ENCODE data around the gene CA9.

- TF ChIP-seq POLR2A (IDR thresholded peaks at IDR 0.05; ENCODE audit: borderline replicate concordance, extremely low read depth, insufficient read depth, insufficient read length) (no peak), POLR2AphosphoS5 (IDR thresholded peaks at IDR 0.05; ENCODE audit: low read depth, low read length) (no peak), CTCF (IDR thresholded peaks at IDR 0.05 in 2 of 3, conservative IDR thresholded peaks at IDR 0.05 in 1 of 3; ENCODE audit: borderline replicate concordance in 1 of 3, insufficient read depth in 1 of 3, low read depth in 2 of 3, low read length in 2 of 3) (no peak), CEBPB (IDR thresholded peaks at IDR 0.05; ENCODE audit: low read depth) (no peak), SP1 (IDR thresholded peaks at IDR 0.05; ENCODE audit: low read depth) (no peak)
- TF ChIP-seq, protein P1, sequence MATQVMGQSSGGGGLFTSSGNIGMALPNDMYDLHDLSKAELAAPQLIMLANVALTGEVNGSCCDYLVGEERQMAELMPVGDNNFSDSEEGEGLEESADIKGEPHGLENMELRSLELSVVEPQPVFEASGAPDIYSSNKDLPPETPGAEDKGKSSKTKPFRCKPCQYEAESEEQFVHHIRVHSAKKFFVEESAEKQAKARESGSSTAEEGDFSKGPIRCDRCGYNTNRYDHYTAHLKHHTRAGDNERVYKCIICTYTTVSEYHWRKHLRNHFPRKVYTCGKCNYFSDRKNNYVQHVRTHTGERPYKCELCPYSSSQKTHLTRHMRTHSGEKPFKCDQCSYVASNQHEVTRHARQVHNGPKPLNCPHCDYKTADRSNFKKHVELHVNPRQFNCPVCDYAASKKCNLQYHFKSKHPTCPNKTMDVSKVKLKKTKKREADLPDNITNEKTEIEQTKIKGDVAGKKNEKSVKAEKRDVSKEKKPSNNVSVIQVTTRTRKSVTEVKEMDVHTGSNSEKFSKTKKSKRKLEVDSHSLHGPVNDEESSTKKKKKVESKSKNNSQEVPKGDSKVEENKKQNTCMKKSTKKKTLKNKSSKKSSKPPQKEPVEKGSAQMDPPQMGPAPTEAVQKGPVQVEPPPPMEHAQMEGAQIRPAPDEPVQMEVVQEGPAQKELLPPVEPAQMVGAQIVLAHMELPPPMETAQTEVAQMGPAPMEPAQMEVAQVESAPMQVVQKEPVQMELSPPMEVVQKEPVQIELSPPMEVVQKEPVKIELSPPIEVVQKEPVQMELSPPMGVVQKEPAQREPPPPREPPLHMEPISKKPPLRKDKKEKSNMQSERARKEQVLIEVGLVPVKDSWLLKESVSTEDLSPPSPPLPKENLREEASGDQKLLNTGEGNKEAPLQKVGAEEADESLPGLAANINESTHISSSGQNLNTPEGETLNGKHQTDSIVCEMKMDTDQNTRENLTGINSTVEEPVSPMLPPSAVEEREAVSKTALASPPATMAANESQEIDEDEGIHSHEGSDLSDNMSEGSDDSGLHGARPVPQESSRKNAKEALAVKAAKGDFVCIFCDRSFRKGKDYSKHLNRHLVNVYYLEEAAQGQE (IDR thresholded peaks at IDR 0.05; ENCODE audit: low read depth) = no peak
Measured at GRCh38 chr9:35706951-35707350, 33.2 kb downstream of the CA9 start.

Data from HCT116 (cell line).